ENCODE data around the gene LYPD8.

Gene LYPD8

GRCh38 chr1:248704606-248705005 lies 51.0 kb downstream of the LYPD8 start:
- Histone ChIP-seq H3K27ac (ENCODE audit: extremely low read depth, low read depth, low read length) (no peak overlapping the region), H3K4me3 (ENCODE audit: low read depth, low read length) (no peak overlapping the region), H3K4me1 (ENCODE audit: control insufficient read depth, insufficient read depth, low read length) (no peaks in the 10 kb centered on the region), H3K36me3 (ENCODE audit: control insufficient read depth in 2 of 2, insufficient read depth in 1 of 2, low read length in 2 of 2) (no peaks in the 10 kb centered on the region), H3K9me3 (ENCODE audit: control insufficient read depth, insufficient read depth, low read depth, low read length) (no peaks in the 10 kb centered on the region)
- ChIA-PET CTCF (interaction anchor here (0.6 kb wide), 1 partner anchor 77 kb away, joined by 3 read pairs; no protein-coding TSS in a partner anchor), POLR2A (no interaction called here)
- no peak for TF ChIP-seq ZNF16 (tag by site-specific recombination; IDR thresholded peaks at IDR 0.05; ENCODE audit: low read depth)
- no peak for TF ChIP-seq ZNF692 (tag by site-specific recombination; IDR thresholded peaks at IDR 0.05)

- CTCF ChIA-PET, result no interaction called here
- H3K36me3 ChIP-seq (ENCODE audit: control insufficient read depth in 2 of 2, insufficient read depth in 1 of 2, low read length in 2 of 2), result no peaks in the 10 kb centered on the region
- POLR2A ChIA-PET, result no interaction called here
- H3K9me3 ChIP-seq (ENCODE audit: control insufficient read depth, insufficient read depth, low read depth, low read length), result no peaks in the 10 kb centered on the region
- H3K4me1 ChIP-seq (ENCODE audit: control insufficient read depth, insufficient read depth, low read length), result no peaks in the 10 kb centered on the region
- no peak for TF ChIP-seq ZNF626 (tag by site-specific recombination; IDR thresholded peaks at IDR 0.05)
- no peak for TF ChIP-seq SETDB1 (IDR thresholded peaks at IDR 0.05; ENCODE audit: insufficient read length, low read length)
- TF ChIP-seq, protein P1, sequence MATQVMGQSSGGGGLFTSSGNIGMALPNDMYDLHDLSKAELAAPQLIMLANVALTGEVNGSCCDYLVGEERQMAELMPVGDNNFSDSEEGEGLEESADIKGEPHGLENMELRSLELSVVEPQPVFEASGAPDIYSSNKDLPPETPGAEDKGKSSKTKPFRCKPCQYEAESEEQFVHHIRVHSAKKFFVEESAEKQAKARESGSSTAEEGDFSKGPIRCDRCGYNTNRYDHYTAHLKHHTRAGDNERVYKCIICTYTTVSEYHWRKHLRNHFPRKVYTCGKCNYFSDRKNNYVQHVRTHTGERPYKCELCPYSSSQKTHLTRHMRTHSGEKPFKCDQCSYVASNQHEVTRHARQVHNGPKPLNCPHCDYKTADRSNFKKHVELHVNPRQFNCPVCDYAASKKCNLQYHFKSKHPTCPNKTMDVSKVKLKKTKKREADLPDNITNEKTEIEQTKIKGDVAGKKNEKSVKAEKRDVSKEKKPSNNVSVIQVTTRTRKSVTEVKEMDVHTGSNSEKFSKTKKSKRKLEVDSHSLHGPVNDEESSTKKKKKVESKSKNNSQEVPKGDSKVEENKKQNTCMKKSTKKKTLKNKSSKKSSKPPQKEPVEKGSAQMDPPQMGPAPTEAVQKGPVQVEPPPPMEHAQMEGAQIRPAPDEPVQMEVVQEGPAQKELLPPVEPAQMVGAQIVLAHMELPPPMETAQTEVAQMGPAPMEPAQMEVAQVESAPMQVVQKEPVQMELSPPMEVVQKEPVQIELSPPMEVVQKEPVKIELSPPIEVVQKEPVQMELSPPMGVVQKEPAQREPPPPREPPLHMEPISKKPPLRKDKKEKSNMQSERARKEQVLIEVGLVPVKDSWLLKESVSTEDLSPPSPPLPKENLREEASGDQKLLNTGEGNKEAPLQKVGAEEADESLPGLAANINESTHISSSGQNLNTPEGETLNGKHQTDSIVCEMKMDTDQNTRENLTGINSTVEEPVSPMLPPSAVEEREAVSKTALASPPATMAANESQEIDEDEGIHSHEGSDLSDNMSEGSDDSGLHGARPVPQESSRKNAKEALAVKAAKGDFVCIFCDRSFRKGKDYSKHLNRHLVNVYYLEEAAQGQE (tag by site-specific recombination; IDR thresholded peaks at IDR 0.05), result no peak
- no peak overlapping the region for H3K4me3 ChIP-seq (ENCODE audit: low read depth, low read length)
- no peak overlapping the region for H3K27ac ChIP-seq (ENCODE audit: extremely low read depth, low read depth, low read length)
Measured at GRCh38 chr1:248703674-248704073, 51.9 kb downstream of the LYPD8 start.

DNA sequence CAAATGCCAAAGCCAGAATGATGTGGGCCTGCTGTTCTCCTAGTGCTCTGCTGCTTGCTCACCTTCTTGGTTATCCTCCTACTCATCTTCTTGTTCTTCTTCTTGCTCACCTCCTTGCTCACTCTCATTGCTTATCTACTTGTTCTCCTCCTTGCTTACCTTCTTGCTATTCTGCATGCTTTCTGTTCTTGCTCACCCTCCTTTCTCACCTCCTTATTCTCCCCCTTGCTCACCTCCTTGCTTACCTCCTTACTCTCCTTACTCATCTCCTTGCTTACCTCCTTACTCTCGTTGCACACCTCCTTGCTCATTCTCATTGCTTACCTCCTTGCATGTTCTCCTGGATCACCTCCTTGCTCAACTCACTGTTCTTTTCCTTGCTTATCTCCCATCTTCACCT lies 52.8 kb downstream of the LYPD8 start, which contains the start of gene OR14I1:
Gene OR14I1 (minus strand): TSS at position 53 of the 400 bp plus-strand sequence.
- Histone ChIP-seq H3K36me3 (ENCODE audit: control insufficient read depth in 2 of 2, insufficient read depth in 1 of 2, low read length in 2 of 2) (no peaks in the 10 kb centered on the region), H3K4me3 (ENCODE audit: low read depth, low read length) (no peak within 1 kb of the TSS), H3K4me1 (ENCODE audit: control insufficient read depth, insufficient read depth, low read length) (no peaks in the 10 kb centered on the region), H3K27ac (ENCODE audit: extremely low read depth, low read depth, low read length) (no peak within 1 kb of the TSS), H3K9me3 (ENCODE audit: control insufficient read depth, insufficient read depth, low read depth, low read length) (no peaks in the 10 kb centered on the region)
- TF ChIP-seq EGR2 (tag by site-specific recombination; IDR thresholded peaks at IDR 0.05; ENCODE audit: low read depth), result no peak
- no peak for TF ChIP-seq SP2 (tag by site-specific recombination; IDR thresholded peaks at IDR 0.05)
- no peak for TF ChIP-seq KLF7 (tag by site-specific recombination; IDR thresholded peaks at IDR 0.05; ENCODE audit: borderline replicate concordance)
- no peak for TF ChIP-seq ZNF341 (tag by site-specific recombination; IDR thresholded peaks at IDR 0.05; ENCODE audit: low read depth)
- no peak for TF ChIP-seq ZNF843 (tag by site-specific recombination; IDR thresholded peaks at IDR 0.05)
- TF ChIP-seq ZNF830 (tag by site-specific recombination; IDR thresholded peaks at IDR 0.05; ENCODE audit: low read depth), result no peak
- TF ChIP-seq PRDM1 (tag by site-specific recombination; IDR thresholded peaks at IDR 0.05), result no peak
- TF ChIP-seq ZNF37A (tag by site-specific recombination; IDR thresholded peaks at IDR 0.05), result no peak
- TF ChIP-seq ZNF169 (tag by site-specific recombination; IDR thresholded peaks at IDR 0.05), result no peak
- TF ChIP-seq ZNF266 (tag by site-specific recombination; IDR thresholded peaks at IDR 0.05; ENCODE audit: low read depth), result no peak
- no peak for TF ChIP-seq ZNF473 (tag by site-specific recombination; IDR thresholded peaks at IDR 0.05)
- TF ChIP-seq, protein P2, sequence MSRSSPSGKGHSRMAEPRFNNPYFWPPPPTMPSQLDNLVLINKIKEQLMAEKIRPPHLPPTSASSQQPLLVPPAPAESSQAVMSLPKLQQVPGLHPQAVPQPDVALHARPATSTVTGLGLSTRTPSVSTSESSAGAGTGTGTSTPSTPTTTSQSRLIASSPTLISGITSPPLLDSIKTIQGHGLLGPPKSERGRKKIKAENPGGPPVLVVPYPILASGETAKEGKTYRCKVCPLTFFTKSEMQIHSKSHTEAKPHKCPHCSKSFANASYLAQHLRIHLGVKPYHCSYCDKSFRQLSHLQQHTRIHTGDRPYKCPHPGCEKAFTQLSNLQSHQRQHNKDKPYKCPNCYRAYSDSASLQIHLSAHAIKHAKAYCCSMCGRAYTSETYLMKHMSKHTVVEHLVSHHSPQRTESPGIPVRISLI (tag by site-specific recombination; IDR thresholded peaks at IDR 0.05), result no peak
- no peak for TF ChIP-seq RBAK (tag by site-specific recombination; IDR thresholded peaks at IDR 0.05)
- CTCF ChIA-PET, result no interaction called here
- POLR2A ChIA-PET, result no interaction called here
